ENCODE data around the gene KCNK5.

Gene KCNK5, protein sequence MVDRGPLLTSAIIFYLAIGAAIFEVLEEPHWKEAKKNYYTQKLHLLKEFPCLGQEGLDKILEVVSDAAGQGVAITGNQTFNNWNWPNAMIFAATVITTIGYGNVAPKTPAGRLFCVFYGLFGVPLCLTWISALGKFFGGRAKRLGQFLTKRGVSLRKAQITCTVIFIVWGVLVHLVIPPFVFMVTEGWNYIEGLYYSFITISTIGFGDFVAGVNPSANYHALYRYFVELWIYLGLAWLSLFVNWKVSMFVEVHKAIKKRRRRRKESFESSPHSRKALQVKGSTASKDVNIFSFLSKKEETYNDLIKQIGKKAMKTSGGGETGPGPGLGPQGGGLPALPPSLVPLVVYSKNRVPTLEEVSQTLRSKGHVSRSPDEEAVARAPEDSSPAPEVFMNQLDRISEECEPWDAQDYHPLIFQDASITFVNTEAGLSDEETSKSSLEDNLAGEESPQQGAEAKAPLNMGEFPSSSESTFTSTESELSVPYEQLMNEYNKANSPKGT

DNA sequence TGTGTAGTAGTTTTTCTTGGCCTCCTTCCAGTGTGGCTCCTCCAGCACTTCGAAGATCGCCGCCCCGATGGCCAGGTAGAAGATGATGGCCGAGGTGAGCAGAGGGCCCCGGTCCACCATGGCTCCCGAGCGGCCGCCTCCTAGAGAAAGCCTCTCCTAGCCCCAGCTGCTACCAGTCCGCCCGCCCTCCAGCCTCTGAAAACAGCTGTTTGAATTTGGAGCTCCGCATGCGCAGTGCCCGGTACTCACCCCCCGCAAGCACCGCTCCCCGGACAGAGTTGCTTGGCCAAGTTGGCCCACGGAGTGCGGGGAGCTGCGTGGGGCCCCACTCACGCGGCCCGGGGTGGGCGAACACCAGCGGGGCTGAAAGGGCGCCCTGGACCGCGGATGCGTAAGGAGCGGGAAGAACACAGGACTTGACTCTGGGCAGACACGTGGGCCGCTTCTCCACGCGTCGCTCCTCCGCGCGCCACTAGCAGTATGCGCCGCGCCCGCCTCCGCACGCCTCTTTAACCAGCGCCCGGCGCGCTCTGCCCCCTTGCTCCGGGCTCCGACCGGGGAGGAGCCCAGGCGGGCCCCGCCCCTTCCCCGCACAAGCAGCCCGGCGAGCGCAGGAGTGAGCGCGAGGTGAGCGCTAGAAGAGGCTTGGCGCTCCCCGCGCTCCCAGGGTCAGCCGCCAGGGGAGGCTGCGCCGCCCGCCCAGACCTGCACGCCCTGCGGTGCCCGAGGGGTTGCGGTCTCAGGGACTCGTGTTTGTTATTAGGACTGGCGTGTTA lies at the start of gene KCNK5:
TSS of gene KCNK5 (minus strand) at position 484 of the 776 bp plus-strand sequence. CDS start at position 120, 364 bp downstream.
- DNase-seq = peak; percentile 62

- DNase-seq = no peak
Observed at GRCh38 chr6:39276379-39276995, 47.2 kb upstream of the KCNK5 start.

DNA sequence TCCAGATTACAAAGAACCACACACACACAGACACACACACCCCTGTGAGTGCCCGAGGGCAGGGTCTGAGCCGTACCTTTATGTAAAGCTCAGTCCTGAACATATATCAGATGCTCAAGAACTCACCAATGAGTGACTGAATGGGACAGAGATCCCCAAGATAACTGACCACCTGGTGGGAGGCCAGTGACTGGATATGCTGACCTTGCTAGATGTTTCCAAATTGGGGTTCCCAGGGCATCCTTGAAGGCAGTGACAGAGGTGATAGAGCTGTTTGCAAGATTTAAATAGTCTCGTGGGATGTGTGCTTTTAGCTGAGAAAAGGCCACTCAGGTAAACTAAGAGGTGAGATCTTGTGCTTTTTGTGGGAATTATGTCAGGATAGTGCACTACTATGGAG lies 45.6 kb upstream of the KCNK5 start:
- DNase-seq = no peak

DNA sequence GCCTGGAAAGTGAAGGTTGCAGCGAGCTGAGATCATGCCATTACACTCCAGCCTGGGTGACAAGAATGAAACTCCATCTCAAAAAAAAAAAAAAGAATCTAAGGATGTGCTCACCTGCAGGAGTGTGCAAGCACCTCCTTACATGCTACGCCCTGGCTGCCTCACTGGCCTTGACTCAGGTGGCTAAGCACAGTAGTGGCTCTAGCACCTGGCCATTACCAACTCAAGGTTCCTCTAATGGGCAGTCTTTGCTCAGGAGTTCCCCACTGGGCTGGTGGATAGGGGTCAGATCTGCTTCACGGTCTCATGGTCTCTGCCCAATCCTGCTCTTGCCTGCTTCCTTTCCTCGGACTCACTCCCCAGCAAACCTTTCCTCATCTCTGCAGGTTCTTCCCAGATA lies 45.2 kb upstream of the KCNK5 start:
- no peak for DNase-seq

GRCh38 chr6:39273406-39273821 lies 44.1 kb upstream of the KCNK5 start:
- DNase-seq = no peak

DNA sequence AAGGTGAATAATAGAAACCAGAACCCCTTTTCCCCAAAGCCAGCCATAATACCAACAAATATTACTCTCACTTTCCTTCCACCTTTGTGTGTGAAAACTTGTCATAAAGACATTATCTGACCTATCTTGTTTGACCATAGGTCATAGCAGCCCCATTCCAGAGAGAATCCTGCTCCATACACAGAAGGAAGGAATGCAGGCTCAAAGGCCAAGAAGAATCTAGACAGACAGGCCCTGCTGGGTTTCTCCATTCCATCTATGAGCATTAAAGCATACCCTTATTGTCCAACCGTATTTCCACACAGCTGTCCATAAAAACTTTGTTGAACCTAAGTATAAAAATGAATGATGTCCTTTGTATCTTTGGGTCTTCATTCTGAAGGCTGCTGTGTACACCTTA lies 40.7 kb upstream of the KCNK5 start:
- no peak for DNase-seq

DNA sequence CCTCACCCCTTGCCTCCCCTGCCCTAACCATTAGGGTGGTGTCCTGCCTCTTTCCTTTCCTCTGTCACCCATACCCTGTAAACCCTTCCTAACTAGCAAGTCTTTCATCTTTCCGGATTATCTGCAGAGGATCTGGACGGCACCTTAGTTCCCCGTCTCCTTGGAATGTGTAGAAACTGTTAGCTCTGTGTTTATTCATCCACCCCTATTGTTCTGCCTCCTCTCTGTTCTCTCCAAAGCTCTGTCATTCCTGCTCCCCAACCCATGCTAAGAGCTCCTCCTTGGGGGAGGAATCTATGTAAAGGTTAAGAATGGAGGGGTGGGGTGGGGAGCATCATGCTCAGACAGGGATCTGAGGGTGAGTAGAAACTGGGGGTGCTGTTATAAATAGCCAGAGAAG lies 39.4 kb upstream of the KCNK5 start:
- DNase-seq = no peak

DNA sequence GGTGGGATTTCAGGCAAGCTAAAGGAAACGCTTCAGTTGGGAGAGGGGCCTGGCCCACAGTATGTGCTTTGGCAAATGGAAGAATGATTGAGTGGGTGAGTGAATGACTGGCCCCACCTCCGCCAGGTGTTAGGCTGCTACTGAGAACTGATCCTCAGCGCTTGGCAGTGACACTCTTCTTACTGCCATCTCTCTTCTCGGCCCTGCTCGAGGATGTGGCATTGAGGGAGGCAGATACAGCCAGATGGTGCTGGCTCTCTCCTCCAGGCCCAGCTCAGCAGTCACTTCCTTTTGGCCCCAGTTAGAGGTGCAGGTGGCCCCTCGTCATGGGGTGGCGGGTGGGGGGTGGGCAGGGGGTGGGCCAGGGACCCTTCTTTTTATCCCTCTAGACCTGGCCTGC lies 38.9 kb upstream of the KCNK5 start:
- no peak for DNase-seq

GRCh38 chr6:39266782-39267355 lies 37.6 kb upstream of the KCNK5 start:
- DNase-seq = no peak

DNA sequence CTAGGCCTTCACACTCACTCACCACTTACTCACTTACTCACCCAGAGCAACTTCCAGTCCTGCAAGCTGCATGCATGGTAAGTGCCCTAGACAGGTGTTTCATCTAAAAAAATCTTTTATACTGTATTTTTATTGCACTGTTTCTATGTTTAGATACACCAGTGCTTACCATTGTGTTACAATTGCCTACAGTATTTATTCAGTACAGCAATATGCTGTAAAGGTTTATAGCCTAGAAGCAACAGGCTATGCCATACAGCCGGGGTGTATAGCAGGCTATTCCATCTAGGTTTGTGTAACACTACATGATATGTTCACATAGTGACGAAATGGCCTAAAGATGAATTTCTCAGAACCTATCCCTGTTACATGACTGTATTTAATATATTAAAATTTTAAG lies 37.1 kb upstream of the KCNK5 start:
- no peak for DNase-seq

DNA sequence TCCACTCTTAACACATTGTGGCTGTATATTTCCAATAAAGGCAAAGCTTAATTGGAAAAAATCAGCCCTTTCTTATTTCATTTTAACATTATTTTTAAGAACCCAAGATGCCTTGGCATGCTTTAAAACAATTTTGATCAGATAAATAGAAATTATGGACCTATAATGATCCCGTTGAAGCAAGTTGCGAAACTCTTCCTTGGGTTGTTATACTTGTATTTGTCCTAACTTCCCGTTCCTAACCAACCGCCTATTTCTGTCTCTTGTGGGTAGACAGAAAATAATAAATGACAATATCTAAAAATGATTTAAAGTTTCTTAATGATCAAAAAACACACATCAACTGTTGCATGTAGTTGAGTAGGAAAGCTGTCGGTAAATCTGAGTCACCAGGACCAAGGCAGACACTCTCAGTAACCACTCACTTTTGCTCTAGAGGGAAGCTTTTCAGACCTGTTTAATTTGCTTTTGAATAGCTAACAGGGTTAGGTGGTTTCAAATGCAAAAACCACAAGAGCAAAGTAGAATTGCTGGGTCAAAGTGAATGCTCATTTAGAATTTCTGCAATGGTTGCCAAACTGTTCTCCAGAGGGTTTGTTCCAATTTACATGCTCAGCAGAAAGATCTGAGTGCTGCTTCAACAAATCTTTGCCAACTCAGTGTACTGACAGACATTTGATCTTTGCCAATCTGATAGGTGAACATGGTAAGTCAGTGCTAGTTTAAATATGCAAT lies 34.2 kb upstream of the KCNK5 start:
- DNase-seq = peak; percentile 31

DNA sequence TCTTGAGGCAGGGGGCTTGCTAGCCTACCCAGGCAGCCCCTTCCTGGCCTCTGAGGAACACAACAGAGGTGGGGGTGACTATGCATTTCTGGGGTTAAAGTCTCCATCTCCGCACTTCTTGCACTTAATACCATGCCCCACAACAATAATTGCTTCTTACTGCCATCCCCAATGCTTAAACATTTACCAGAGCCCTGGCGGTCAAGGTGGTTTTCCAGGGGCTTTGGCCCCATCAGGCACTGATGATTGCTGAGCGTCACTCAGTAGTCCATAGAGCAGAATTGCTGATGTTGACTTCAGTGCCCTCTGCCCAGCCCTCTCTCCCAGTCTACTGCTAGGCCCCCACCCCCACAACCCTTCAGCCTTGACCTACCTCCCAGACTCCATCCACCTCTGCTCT lies 32.5 kb upstream of the KCNK5 start:
- DNase-seq = no peak

- no peak for DNase-seq
Observed at GRCh38 chr6:39260953-39261352, 31.7 kb upstream of the KCNK5 start.

DNA sequence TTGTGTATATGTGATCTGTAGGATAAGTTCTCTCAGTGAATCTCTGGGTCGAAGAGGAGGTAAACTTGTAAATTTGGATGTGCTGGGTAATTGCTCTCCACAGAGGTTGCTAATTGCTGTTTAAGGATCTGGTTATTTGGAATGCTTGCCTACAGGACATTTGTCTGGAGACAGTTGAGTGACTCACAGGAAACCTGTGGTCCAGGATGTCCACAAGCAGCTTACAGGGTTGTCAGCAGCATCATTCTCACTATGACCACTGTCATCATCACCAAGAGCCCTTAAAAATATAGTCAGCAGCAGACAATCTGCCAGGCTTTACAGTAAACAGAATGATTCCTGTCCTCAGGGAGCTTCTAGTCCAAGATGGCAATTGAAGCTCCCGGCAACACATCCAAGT lies 31.2 kb upstream of the KCNK5 start:
- no peak for DNase-seq

- DNase-seq = no peak
Observed at GRCh38 chr6:39256294-39256940, 27.1 kb upstream of the KCNK5 start.

DNA sequence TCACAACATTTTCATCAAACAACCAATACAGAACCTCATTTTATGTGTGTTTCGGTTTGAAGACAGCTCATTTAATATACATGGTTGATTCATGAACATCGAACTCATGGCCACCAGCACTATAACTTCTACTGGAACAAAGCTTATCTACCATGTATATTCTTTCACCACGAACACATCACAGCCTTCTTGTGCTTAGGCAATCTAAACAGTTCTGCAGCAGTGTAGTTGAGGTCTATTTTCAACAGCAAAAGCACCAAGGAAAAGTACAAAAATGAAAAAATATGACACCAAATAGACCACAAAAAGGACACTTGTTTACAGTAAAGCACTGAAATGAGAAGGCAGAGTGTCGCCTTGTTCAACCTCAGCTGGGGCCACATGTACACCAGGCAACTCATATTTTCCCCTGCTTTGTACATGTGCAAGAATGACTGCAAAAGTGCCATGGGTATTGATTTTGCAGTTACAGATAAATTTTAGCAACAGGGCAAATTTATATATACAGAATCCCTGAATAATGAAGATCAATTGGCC lies 25.8 kb upstream of the KCNK5 start:
- DNase-seq = no peak

- no peak for DNase-seq
Observed at GRCh38 chr6:39251406-39251805, 22.1 kb upstream of the KCNK5 start.

- DNase-seq = no peak
Observed at GRCh38 chr6:39250507-39250906, 21.2 kb upstream of the KCNK5 start.

- DNase-seq = no peak
Observed at GRCh38 chr6:39249278-39249677, 20.0 kb upstream of the KCNK5 start.

DNA sequence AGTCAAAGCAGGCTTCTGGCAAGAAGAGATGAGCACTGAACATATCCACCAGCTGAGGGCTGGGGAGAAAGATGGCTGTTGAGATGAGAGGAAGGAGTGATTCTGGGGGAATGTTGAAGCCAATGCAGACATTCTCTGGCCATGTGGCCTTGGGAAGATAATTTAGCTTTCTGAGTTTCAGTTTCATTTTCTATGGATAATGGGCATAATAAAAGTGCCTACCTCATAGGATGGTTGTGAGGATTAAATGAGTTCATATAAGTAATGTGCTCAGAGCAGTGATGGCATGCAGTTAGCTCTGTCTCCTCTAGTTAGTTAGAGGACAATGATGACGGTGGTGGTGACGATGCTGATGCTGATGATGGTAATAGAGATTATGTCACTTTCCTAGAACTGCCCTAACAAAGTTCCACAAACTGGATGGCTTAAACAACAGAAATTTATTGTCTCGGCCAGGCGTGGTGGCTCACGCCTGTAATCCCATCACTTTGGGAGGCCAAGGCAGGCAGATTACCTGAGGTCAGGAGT lies 18.5 kb upstream of the KCNK5 start:
- DNase-seq = peak; percentile 19

DNA sequence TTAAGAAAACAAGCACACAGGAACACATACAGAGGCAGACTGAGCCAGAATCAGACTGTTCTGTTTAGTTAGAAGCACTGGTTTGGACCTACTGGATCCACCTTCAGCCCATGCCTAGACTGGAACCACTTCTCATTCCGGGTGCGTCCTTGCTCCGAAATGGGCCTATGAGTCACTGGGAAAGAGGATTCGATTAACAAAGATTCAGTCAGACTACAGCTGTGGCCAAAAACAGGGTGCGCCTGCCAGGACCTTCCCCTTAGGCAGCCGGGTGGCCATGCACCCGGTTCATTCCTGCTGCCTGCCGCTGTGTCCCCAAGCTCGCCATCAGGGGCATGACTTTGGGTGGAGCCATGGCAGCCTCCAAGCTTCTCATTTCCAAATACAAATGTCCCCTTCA lies 14.5 kb upstream of the KCNK5 start:
- DNase-seq = no peak
